IMR-90 (cell line): ENCODE results near the gene LHFPL3. TPM values are rescaled to one million over a fixed set of nuclear protein-coding genes. Genes with fewer than 3 reads are reported as not detected.

Source experiments
- ATAC-seq: fragments of 200-7000 bp; cut with Tn5 transposase; 2 replicates; pipeline ENCODE4 v1.9.1; 2020; ENCODE audit warnings: low read depth, mild to moderate bottlenecking, moderate library complexity
- BruUV-seq: library from RNA; stranded (reverse); fragments of 400-500 nt; replicated peaks from 2 replicates; lab custom pipeline; 2021; lab: Mats Ljungman, UMichigan
- CTCF ChIA-PET: fragments of 300-600 bp; formaldehyde crosslinking; extraction: SDS; loops from one replicate; lab custom pipeline; 2021; ENCODE audit warnings: antibody characterized with exemption; lab: Yijun Ruan, JAX
- POLR2A ChIA-PET: fragments of 300-600 bp; sonication (Branson Sonifier 250); formaldehyde crosslinking; loops from one replicate; lab custom pipeline; 2022; ENCODE audit warnings: antibody characterized with exemption; ENCODE audit not compliant: unreplicated experiment; lab: Charles Lee
- DNase-seq: peaks from one replicate; pipeline ENCODE4 v3.0.0; 2013
- H2AFZ ChIP-seq: replicated peaks from 2 replicates; pipeline ENCODE3; 2013; ENCODE audit warnings: low read length, mild to moderate bottlenecking; ENCODE audit not compliant: poor library complexity
- H2AK5ac ChIP-seq: 2 replicates; pipeline ENCODE4 v1.6.1; 2013; ENCODE audit warnings: low read depth, low read length, inconsistent platforms
- H2AK9ac ChIP-seq: replicated peaks from 2 replicates; pipeline ENCODE3; 2013; ENCODE audit warnings: mild to moderate bottlenecking, low read depth, low read length, moderate library complexity; ENCODE audit not compliant: poor library complexity
- H2BK120ac ChIP-seq: 2 replicates; pipeline ENCODE4 v1.6.1; 2013; ENCODE audit warnings: low read depth, low read length, inconsistent platforms
- H2BK15ac ChIP-seq: 3 replicates; pipeline ENCODE4 v1.6.1; 2013; ENCODE audit warnings: low read depth, low read length, inconsistent platforms
- H2BK20ac ChIP-seq: 2 replicates; pipeline ENCODE4 v1.6.1; 2013; ENCODE audit warnings: low read depth, mild to moderate bottlenecking, inconsistent platforms, low read length, moderate library complexity
- H2BK5ac ChIP-seq: 2 replicates; pipeline ENCODE4 v1.6.1; 2013; ENCODE audit warnings: mild to moderate bottlenecking, low read depth, low read length, inconsistent platforms; ENCODE audit not compliant: poor library complexity, severe bottlenecking
- H3K14ac ChIP-seq: replicated peaks from 2 replicates; pipeline ENCODE4 v1.6.1; 2013; ENCODE audit warnings: low read depth, low read length, inconsistent platforms
- H3K18ac ChIP-seq: 2 replicates; pipeline ENCODE4 v1.6.1; 2013; ENCODE audit warnings: low read depth, low read length, control low read depth
- H3K23ac ChIP-seq: 2 replicates; pipeline ENCODE4 v1.6.1; 2013; ENCODE audit warnings: low read depth, low read length, inconsistent platforms
- H3K27ac ChIP-seq: 2 replicates; pipeline ENCODE4 v1.5.1; 2013; ENCODE audit warnings: mild to moderate bottlenecking, control low read depth, low read length; ENCODE audit not compliant: insufficient read depth
- H3K27me3 ChIP-seq: 2 replicates; pipeline ENCODE4 v1.6.1; 2013; ENCODE audit warnings: low read length; ENCODE audit not compliant: control insufficient read depth, insufficient read depth
- H3K36me3 ChIP-seq: 2 replicates; pipeline ENCODE4 v1.6.1; 2013; ENCODE audit warnings: low read length, mixed read lengths; ENCODE audit not compliant: control insufficient read depth, insufficient read depth
- H3K4ac ChIP-seq: 2 replicates; pipeline ENCODE4 v1.6.1; 2013; ENCODE audit warnings: low read depth, low read length, inconsistent platforms
- H3K4me1 ChIP-seq: 2 replicates; pipeline ENCODE4 v1.6.1; 2013; ENCODE audit warnings: low read length, mixed read lengths; ENCODE audit not compliant: control insufficient read depth, insufficient read depth
- H3K4me2 ChIP-seq: 2 replicates; pipeline ENCODE4 v1.6.1; 2013; ENCODE audit warnings: low read depth, mild to moderate bottlenecking, control low read depth, low read length, moderate library complexity
- H3K4me3 ChIP-seq: 2 replicates; pipeline ENCODE4 v1.5.1; 2013; ENCODE audit warnings: low read depth, mild to moderate bottlenecking, control low read depth, low read length, moderate library complexity; ENCODE audit not compliant: insufficient read depth
- H3K56ac ChIP-seq: 2 replicates; pipeline ENCODE4 v1.6.1; 2013; ENCODE audit warnings: low read length, inconsistent platforms; ENCODE audit not compliant: insufficient read depth; ENCODE audit errors: extremely low read depth
- H3K79me1 ChIP-seq, 2 experiments: 2 replicates each; pipeline ENCODE4 v1.6.1; 2013; ENCODE audit warnings: low read length in 2 of 2, inconsistent platforms in 1 of 2, low read depth in 1 of 2
- H3K9ac ChIP-seq: 2 replicates; pipeline ENCODE4 v1.6.1; 2013; ENCODE audit warnings: low read depth, low read length, control low read depth
- H3K9me1 ChIP-seq: 2 replicates; pipeline ENCODE4 v1.6.1; 2013; ENCODE audit warnings: low read length, inconsistent platforms; ENCODE audit not compliant: insufficient read depth
- H3K9me3 ChIP-seq: 2 replicates; pipeline ENCODE4 v1.6.1; 2013; ENCODE audit warnings: low read length; ENCODE audit not compliant: control insufficient read depth, insufficient read depth
- H4K20me1 ChIP-seq: 2 replicates; pipeline ENCODE4 v1.6.1; 2013; ENCODE audit warnings: low read length, inconsistent platforms; ENCODE audit not compliant: insufficient read depth
- H4K5ac ChIP-seq: 2 replicates; pipeline ENCODE4 v1.6.1; 2013; ENCODE audit warnings: mild to moderate bottlenecking, low read depth, low read length, control low read depth
- H4K8ac ChIP-seq, 2 experiments: 2 replicates each; pipeline ENCODE4 v1.6.1; 2013; ENCODE audit warnings: low read depth in 2 of 2, low read length in 2 of 2, control low read depth in 1 of 2, inconsistent platforms in 1 of 2
- H4K91ac ChIP-seq: 2 replicates; pipeline ENCODE4 v1.6.1; 2013; ENCODE audit warnings: low read depth, low read length, inconsistent platforms; ENCODE audit not compliant: insufficient read depth
- MAFK ChIP-seq: IDR thresholded peaks from 2 replicates; pipeline ENCODE4 v1.6.1; 2012; ENCODE audit warnings: low read depth, low read length, improper control_type of control experiment
- WGBS, 2 experiments: methylation state at CpG; one replicate each; pipeline versions ENCODE4 v1.1.5 to v1.1.7; 2013; ENCODE audit warnings: missing lambda C conversion rate in 2 of 2; ENCODE audit not compliant: insufficient read length in 1 of 2; ENCODE audit errors: extremely low coverage in 2 of 2; 5-methylcytosine and 5-hydroxymethylcytosine counted together
- dilution Hi-C: fragments of 300-500 bp; cut with HindIII; formaldehyde crosslinking; loops from one replicate; pipeline ENCODE4 v1.14.3; 2018; ENCODE audit warnings: low sequenced_read_pairs; ENCODE audit not compliant: unreplicated experiment
- in situ Hi-C: fragments of 300-500 bp; cut with MboI; formaldehyde crosslinking; loops from 3 replicates; pipeline ENCODE4 v1.14.3; 2019; ENCODE audit warnings: low sequenced_read_pairs, inconsistent platforms, mixed read lengths
- intact Hi-C: fragments of 100-400 bp; cut with micrococcal nuclease; formaldehyde crosslinking; loops from 2 replicates; pipeline ENCODE4 v1.10.0; 2022
- polyA plus RNA-seq, 3 experiments: library from polyadenylated mRNA; depleted of rRNA; stranded (reverse); fragments of >200 nt; gene quantifications; 2 replicates each; pipeline ENCODE4 v1.2.3, GENCODE V29; 2012; ENCODE audit warnings: low replicate concordance in 1 of 3
- total RNA-seq: library from RNA; depleted of rRNA; stranded (reverse); fragments of >200 nt; gene quantifications from 2 replicates; pipeline ENCODE4 v1.2.3, GENCODE V29; 2012

The LHFPL3 gene
- total and polyA plus RNA-seq, 2 of the 4 experiments (the other 2 are of a cell fraction) = not detected

DNA sequence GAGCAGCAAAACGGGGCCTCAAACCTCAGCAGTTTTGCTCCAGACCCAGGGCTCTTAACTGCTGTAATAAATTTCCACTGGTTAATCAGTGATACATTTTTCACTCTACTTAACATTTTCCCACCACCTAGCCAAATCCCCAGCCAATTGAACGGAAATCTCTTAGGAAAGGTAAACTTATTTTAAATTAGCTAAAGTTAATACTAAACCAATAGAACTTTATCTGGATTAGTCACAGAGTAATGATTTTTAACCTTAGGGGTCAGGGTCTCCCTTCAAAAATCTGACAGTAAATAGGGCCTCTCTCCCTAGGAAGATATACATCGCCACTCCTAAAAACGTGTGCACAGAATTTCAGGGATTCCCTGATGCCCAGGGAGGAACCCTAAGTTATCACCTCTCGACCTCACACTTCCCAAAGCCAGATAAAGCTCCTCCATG, 598.2 kb downstream of the LHFPL3 start:
- Histone ChIP-seq H2AK5ac (no peak overlapping the region), H3K4me1 (peaks cover 10% of the 10 kb centered on the region; the same call in 1 of the 2 replicates), H3K79me1 (peaks cover 0 to 7% of the 10 kb centered on the region in 2 experiments; a peak in 2 of 4 replicates), H3K18ac (no peak overlapping the region), H3K27ac (no peak overlapping the region), H4K91ac (no peak overlapping the region), H2AK9ac (peak overlapping the region; percentile 26), H2AFZ (no peak overlapping the region), H3K27me3 (no peaks in the 10 kb centered on the region), H3K56ac (no peak overlapping the region), H3K9me1 (peaks cover 7% of the 10 kb centered on the region), H2BK20ac (no peak overlapping the region), H4K20me1 (no peaks in the 10 kb centered on the region), H3K23ac (no peak overlapping the region), H3K36me3 (no peaks in the 10 kb centered on the region), H3K4me2 (no peak overlapping the region), H3K4me3 (no peak overlapping the region), H2BK5ac (no peak overlapping the region), H4K8ac (no peak overlapping the region), H2BK120ac (no peak overlapping the region), H3K4ac (no peak overlapping the region), H3K9me3 (no peaks in the 10 kb centered on the region), H4K5ac (no peak overlapping the region), H3K9ac (no peak overlapping the region), H3K14ac (no peak overlapping the region), H2BK15ac (no peak overlapping the region)
- ChIA-PET POLR2A (no interaction called here), CTCF (interaction anchor here (1.1 to 2.4 kb wide), 2 partner anchors 8 to 54 kb away, joined by 6 to 7 read pairs; no protein-coding TSS in a partner anchor)
- intact Hi-C loops = no loop called here
- in situ Hi-C loops = no loop called here
- dilution Hi-C loops = no loop called here
- ATAC-seq (no peak), DNase-seq (no peak)
- no CpG with 5 or more reads among the region's 5 CpGs for WGBS, 2 experiments
- no TSS peak for BruUV-seq
- TF ChIP-seq MAFK = no peak
